Liver (tissue), 9 donors: ENCODE data around the gene FCRL5. TPM values are rescaled to one million over a fixed set of nuclear protein-coding genes. Genes with fewer than 3 reads are reported as not detected.

Source experiments
- DNase-seq: peaks from one replicate; pipeline ENCODE4 v3.0.0-alpha.2; 2017; ENCODE audit warnings: low spot score
- H3K27ac ChIP-seq, 2 donors: one replicate each; pipeline ENCODE4 v1.7.0; 2013; ENCODE audit warnings: inconsistent platforms in 2 of 2, low read length in 2 of 2, control low read depth in 1 of 2, low read depth in 1 of 2, mild to moderate bottlenecking in 1 of 2
- H3K27me3 ChIP-seq, 4 donors: one replicate each; pipeline versions ENCODE4 v1.6.1 to v1.7.0; 2013; ENCODE audit warnings: low read length in 3 of 4, inconsistent platforms in 1 of 4, mild to moderate bottlenecking in 1 of 4, moderate library complexity in 1 of 4; ENCODE audit not compliant: control insufficient read depth in 4 of 4, insufficient read depth in 4 of 4
- H3K36me3 ChIP-seq, 4 donors: one replicate each; pipeline versions ENCODE4 v1.6.1 to v1.7.0; 2013; ENCODE audit warnings: low read length in 3 of 4, mild to moderate bottlenecking in 3 of 4, low read depth in 1 of 4, moderate library complexity in 1 of 4; ENCODE audit not compliant: control insufficient read depth in 4 of 4, insufficient read depth in 3 of 4
- H3K4me1 ChIP-seq, 4 donors: one replicate each; pipeline versions ENCODE4 v1.6.1 to v1.7.0; 2013; ENCODE audit warnings: low read length in 3 of 4, mild to moderate bottlenecking in 3 of 4, moderate library complexity in 1 of 4; ENCODE audit not compliant: control insufficient read depth in 4 of 4, insufficient read depth in 4 of 4
- H3K4me3 ChIP-seq, 3 donors: one replicate each; pipeline versions ENCODE4 v1.6.1 to v1.7.0; 2013; ENCODE audit warnings: low read length in 3 of 3, control low read depth in 1 of 3, low read depth in 1 of 3, mild to moderate bottlenecking in 1 of 3
- H3K9ac ChIP-seq, 2 donors: one replicate each; pipeline ENCODE4 v1.7.0; 2013; ENCODE audit warnings: low read length in 2 of 2, mild to moderate bottlenecking in 2 of 2, moderate library complexity in 2 of 2, control low read depth in 1 of 2, low read depth in 1 of 2
- H3K9me3 ChIP-seq, 4 donors: one replicate each; pipeline versions ENCODE4 v1.6.1 to v1.7.0; 2013; ENCODE audit warnings: low read length in 3 of 4; ENCODE audit not compliant: control insufficient read depth in 4 of 4
- ATF3 ChIP-seq: IDR thresholded peaks from 2 replicates; pipeline ENCODE4 v1.6.1; 2016; ENCODE audit warnings: antibody characterized with exemption
- CTCF ChIP-seq: fragments of 150-350 bp; IDR thresholded peaks from 2 replicates; pipeline ENCODE4 v1.5.1; 2017; ENCODE audit warnings: improper control_type of control experiment, low read depth, low read length; ENCODE audit not compliant: missing input control
- EGR1 ChIP-seq, 2 donors: IDR thresholded peaks; 2 replicates each; pipeline ENCODE4 v1.6.1; 2016 to 2018; ENCODE audit warnings: antibody characterized with exemption in 2 of 2, low read depth in 2 of 2
- FOXA1 ChIP-seq: IDR thresholded peaks from 2 replicates; pipeline ENCODE4 v1.6.1; 2016; ENCODE audit warnings: antibody characterized with exemption
- FOXA2 ChIP-seq: IDR thresholded peaks from 2 replicates; pipeline ENCODE4 v1.6.1; 2016; ENCODE audit warnings: antibody characterized with exemption
- GABPA ChIP-seq, 2 donors: IDR thresholded peaks in 1 of 2; conservative IDR thresholded peaks in 1 of 2; 2 replicates each; pipeline ENCODE4 v1.6.1; 2016; ENCODE audit warnings: antibody characterized with exemption in 2 of 2, mild to moderate bottlenecking in 1 of 2, moderate library complexity in 1 of 2
- HNF4A ChIP-seq, 2 donors: conservative IDR thresholded peaks; 2 replicates each; pipeline ENCODE4 v1.6.1; 2016; ENCODE audit warnings: antibody characterized with exemption in 2 of 2, mild to moderate bottlenecking in 2 of 2
- HNF4G ChIP-seq: IDR thresholded peaks from 2 replicates; pipeline ENCODE4 v1.6.1; 2016; ENCODE audit warnings: antibody characterized with exemption
- JUND ChIP-seq, 2 donors: IDR thresholded peaks; 2 replicates each; pipeline ENCODE4 v1.6.1; 2016; ENCODE audit warnings: antibody characterized with exemption in 2 of 2
- MAX ChIP-seq: IDR thresholded peaks from 2 replicates; pipeline ENCODE4 v1.6.1; 2016; ENCODE audit warnings: antibody characterized with exemption
- NR2F2 ChIP-seq: IDR thresholded peaks from 2 replicates; pipeline ENCODE4 v1.6.1; 2016; ENCODE audit warnings: antibody characterized with exemption
- RAD21 ChIP-seq, 2 donors: IDR thresholded peaks; 2 replicates each; pipeline ENCODE4 v1.6.1; 2016; ENCODE audit warnings: antibody characterized with exemption in 2 of 2, mild to moderate bottlenecking in 2 of 2
- REST ChIP-seq: IDR thresholded peaks from 2 replicates; pipeline ENCODE4 v1.6.1; 2016; ENCODE audit warnings: antibody characterized with exemption, mild to moderate bottlenecking
- RXRA ChIP-seq, 2 donors: IDR thresholded peaks; 2 replicates each; pipeline ENCODE4 v1.6.1; 2017 to 2018; ENCODE audit warnings: antibody characterized with exemption in 2 of 2, mild to moderate bottlenecking in 1 of 2
- SP1 ChIP-seq: IDR thresholded peaks from 2 replicates; pipeline ENCODE4 v1.6.1; 2018; ENCODE audit warnings: antibody characterized with exemption, mild to moderate bottlenecking
- TAF1 ChIP-seq: conservative IDR thresholded peaks from 2 replicates; pipeline ENCODE4 v1.6.1; 2016; ENCODE audit warnings: antibody characterized with exemption, mild to moderate bottlenecking
- YY1 ChIP-seq: IDR thresholded peaks from 2 replicates; pipeline ENCODE4 v1.6.1; 2016; ENCODE audit warnings: antibody characterized with exemption, mild to moderate bottlenecking
- ZBTB33 ChIP-seq: IDR thresholded peaks from 2 replicates; pipeline ENCODE4 v1.6.1; 2016; ENCODE audit warnings: antibody characterized with exemption
- WGBS: extraction: QIAGEN DNeasy Blood & Tissue Kit; methylation state at CpG from one replicate; pipeline ENCODE4 v1.1.7; 2013; 5-methylcytosine and 5-hydroxymethylcytosine counted together
- polyA plus RNA-seq, 2 donors: library from polyadenylated mRNA; stranded (reverse) in 1 of 2; unstranded in 1 of 2; fragments of 200-250 nt in 1 of 2; fragments of >200 nt in 1 of 2; fragmentation: Nextera tagmentation in 1 of 2; extraction: Ambion mirVana in 1 of 2; gene quantifications; one replicate each; pipeline versions ENCODE4 v1.2.1 to v1.2.3, GENCODE V29; 2013 to 2015
- total RNA-seq, 2 donors: library from RNA; depleted of rRNA; stranded (reverse); fragments of >200 nt; gene quantifications; one replicate each; pipeline ENCODE4 v1.2.3, GENCODE V29; 2014
- donor health status: healthy.
- donor health status: healthy.
- donor health status: healthy.
- donor health status: healthy.
- donor health status: healthy.

FCRL5 gene
- total and polyA plus RNA-seq, 4 donors, result 0.10 to 0.72 (median 0.52) TPM

GRCh38 chr1:157575744-157576143, 23.4 kb upstream of the FCRL5 start:
- WGBS, result 83% methylated on average over 2 of the region's 2 CpGs
- Histone ChIP-seq H3K9ac (no peak overlapping the region), H3K9me3 (no peaks in the 10 kb centered on the region), H3K4me3 (no peak overlapping the region), H3K36me3 (no peaks in the 10 kb centered on the region), H3K27ac (no peak overlapping the region), H3K4me1 (no peaks in the 10 kb centered on the region), H3K27me3 (peaks cover 0 to 2% (median 0%) of the 10 kb centered on the region in 4 donors)
- TF ChIP-seq FOXA2 (no peak), EGR1 (IDR thresholded peaks at IDR 0.05; ENCODE audit: low read depth in 2 of 2) (no peak), ATF3 (no peak), YY1 (no peak), REST (no peak), TAF1 (no peak), HNF4G (no peak), SP1 (no peak), RAD21 (IDR thresholded peaks at IDR 0.05) (no peak), GABPA (IDR thresholded peaks at IDR 0.05 in 1 of 2, conservative IDR thresholded peaks at IDR 0.05 in 1 of 2) (no peak), NR2F2 (no peak), CTCF (no peak), HNF4A (conservative IDR thresholded peaks at IDR 0.05) (no peak), JUND (IDR thresholded peaks at IDR 0.05) (no peak), FOXA1 (no peak), ZBTB33 (no peak), RXRA (IDR thresholded peaks at IDR 0.05) (no peak), MAX (no peak)
- no peak for DNase-seq
